ENCODE measurements around the gene UQCRC1. TPM values are rescaled to one million over a fixed set of nuclear protein-coding genes. Genes with fewer than 3 reads are reported as not detected.

Gene UQCRC1
- total and polyA plus RNA-seq, 2 donors (not counting 1 experiment from before 2014, with no cell fraction given): 99.9 to 132 TPM

GRCh38 chr3:48584836-48585235 lies 24.6 kb downstream of the UQCRC1 start:
- Histone ChIP-seq H3K4me2 (replicated peaks; ENCODE audit: low read depth, low read length, poor library complexity, severe bottlenecking) (no peak overlapping the region), H3K79me2 (ENCODE audit: control insufficient read depth, insufficient read depth, low read length) (no peaks in the 10 kb centered on the region), H3K36me3 (replicated peaks in 1 of 2; ENCODE audit: control extremely low read depth in 1 of 2, control insufficient read depth in 1 of 2, extremely low read depth in 1 of 2, insufficient read depth in 2 of 2, low read length in 1 of 2) (no peaks in the 10 kb centered on the region), H3K27ac (ENCODE audit: low read length in 2 of 2) (no peak overlapping the region), H3K9ac (ENCODE audit: low read length) (no peak overlapping the region), H3K27me3 (replicated peaks in 1 of 4; ENCODE audit: control extremely low read depth in 1 of 4, control insufficient read depth in 3 of 4, insufficient read depth in 4 of 4, low read length in 3 of 4) (peaks cover 0 to 9% (median 1%) of the 10 kb centered on the region in 4 experiments), H2AFZ (ENCODE audit: insufficient read depth, low read depth, low read length, poor library complexity, severe bottlenecking) (no peak overlapping the region), H4K20me1 (ENCODE audit: control insufficient read depth, insufficient read depth, low read length, poor library complexity, severe bottlenecking) (no peaks in the 10 kb centered on the region), H3K9me3 (ENCODE audit: control extremely low read depth in 1 of 3, control insufficient read depth in 2 of 3, insufficient read depth in 1 of 3, low read length in 2 of 3) (no peaks in the 10 kb centered on the region), H3K4me3 (ENCODE audit: control extremely low read depth in 1 of 5, extremely low read depth in 1 of 5, insufficient read depth in 1 of 5, low read depth in 2 of 5, low read length in 4 of 5) (no peak overlapping the region), H3K4me1 (ENCODE audit: control insufficient read depth in 2 of 2, insufficient read depth in 2 of 2, low read length in 2 of 2) (no peaks in the 10 kb centered on the region)
- Mint-ChIP-seq H3K27ac (no peak overlapping the region), H3K27me3 (peaks cover 25% of the 10 kb centered on the region), H3K4me3 (no peak overlapping the region), H3K4me1 (no peaks in the 10 kb centered on the region), H3K9me3 (ENCODE audit: insufficient read depth) (no peaks in the 10 kb centered on the region)
- TF ChIP-seq EZH2 (IDR thresholded peaks at IDR 0.05; ENCODE audit: borderline replicate concordance, insufficient read depth, low read depth, low read length, poor library complexity, severe bottlenecking) (no peak), CTCF (IDR thresholded peaks at IDR 0.05) (no peak)
- 89% methylated on average over 5 of the region's 9 CpGs for WGBS (ENCODE audit: insufficient coverage)
- CTCF ChIA-PET: no interaction called here
- DNase-seq: no peak
- intact Hi-C loops (cut with micrococcal nuclease): no loop called here
- POLR2A ChIA-PET: no interaction called here
- no peak for ATAC-seq (ENCODE audit: low read depth)

GRCh38 chr3:48581621-48582481 lies 27.6 kb downstream of the UQCRC1 start:
- peaks cover 4% of the 10 kb centered on the region for H3K27me3 Mint-ChIP-seq
- Histone ChIP-seq H3K9ac (ENCODE audit: low read length) (no peak overlapping the region), H3K36me3 (replicated peaks in 1 of 2; ENCODE audit: control extremely low read depth in 1 of 2, control insufficient read depth in 1 of 2, extremely low read depth in 1 of 2, insufficient read depth in 2 of 2, low read length in 1 of 2) (no peaks in the 10 kb centered on the region), H3K27me3 (replicated peaks in 1 of 4; ENCODE audit: control extremely low read depth in 1 of 4, control insufficient read depth in 3 of 4, insufficient read depth in 4 of 4, low read length in 3 of 4) (no peaks in the 10 kb centered on the region), H3K79me2 (ENCODE audit: control insufficient read depth, insufficient read depth, low read length) (no peaks in the 10 kb centered on the region), H3K4me2 (replicated peaks; ENCODE audit: low read depth, low read length, poor library complexity, severe bottlenecking) (no peak overlapping the region), H4K20me1 (ENCODE audit: control insufficient read depth, insufficient read depth, low read length, poor library complexity, severe bottlenecking) (no peaks in the 10 kb centered on the region), H3K4me3 (ENCODE audit: control extremely low read depth in 1 of 5, extremely low read depth in 1 of 5, insufficient read depth in 1 of 5, low read depth in 2 of 5, low read length in 4 of 5) (no peak overlapping the region), H3K9me3 (ENCODE audit: control extremely low read depth in 1 of 3, control insufficient read depth in 2 of 3, insufficient read depth in 1 of 3, low read length in 2 of 3) (no peaks in the 10 kb centered on the region), H3K27ac (ENCODE audit: low read length in 2 of 2) (no peak overlapping the region), H3K4me1 (ENCODE audit: control insufficient read depth in 2 of 2, insufficient read depth in 2 of 2, low read length in 2 of 2) (no peaks in the 10 kb centered on the region), H2AFZ (ENCODE audit: insufficient read depth, low read depth, low read length, poor library complexity, severe bottlenecking) (no peak overlapping the region)
- 90% methylated on average over 10 of the region's 14 CpGs for WGBS (ENCODE audit: insufficient coverage)
- ATAC-seq (ENCODE audit: low read depth) (no peak), DNase-seq (no peak)
- ChIA-PET POLR2A (no interaction called here), CTCF (no interaction called here)
- no peaks in the 10 kb centered on the region for H3K9me3 Mint-ChIP-seq (ENCODE audit: insufficient read depth)
- no peak overlapping the region for H3K4me3 Mint-ChIP-seq
- H3K27ac Mint-ChIP-seq: no peak overlapping the region
- intact Hi-C loops (cut with micrococcal nuclease): no loop called here
- no peak for TF ChIP-seq CTCF (IDR thresholded peaks at IDR 0.05)
- TF ChIP-seq EZH2 (IDR thresholded peaks at IDR 0.05; ENCODE audit: borderline replicate concordance, insufficient read depth, low read depth, low read length, poor library complexity, severe bottlenecking): no peak
- no peaks in the 10 kb centered on the region for H3K4me1 Mint-ChIP-seq
